NB4 (cell line): Measurements from ENCODE around the gene OBP2A.

ENCODE experiments used
- POLR2A ChIP-seq: IDR thresholded peaks from 2 replicates; pipeline ENCODE4 v1.6.1; 2011; ENCODE audit warnings: mild to moderate bottlenecking; ENCODE audit not compliant: insufficient read length; ENCODE audit errors: extremely low read depth
- TF ChIP-seq, protein P1 (sequence below): IDR thresholded peaks from one replicate; pipeline ENCODE4 v1.5.1; 2012; ENCODE audit warnings: low read depth, low read length

DNA sequence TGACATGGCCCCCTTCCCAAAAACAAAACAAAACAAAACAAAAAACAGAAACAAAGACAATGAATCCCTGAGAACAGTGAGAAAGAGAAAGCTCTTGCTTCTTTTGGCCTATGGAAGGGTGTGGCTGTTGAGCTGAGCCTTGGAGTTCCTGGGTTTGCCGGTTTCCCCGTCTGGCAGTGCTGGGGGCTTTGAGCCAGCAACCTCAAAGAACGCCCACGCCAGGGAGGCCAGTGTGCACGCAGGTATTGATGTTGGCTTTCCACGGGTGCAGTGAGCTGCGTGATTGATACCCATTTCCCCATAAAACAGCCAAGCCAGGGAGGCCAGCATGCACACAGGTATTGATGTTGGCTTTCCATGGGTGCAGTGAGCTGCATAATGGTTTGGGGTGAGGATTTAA, 33.0 kb upstream of the OBP2A start:
- TF ChIP-seq, protein P1, sequence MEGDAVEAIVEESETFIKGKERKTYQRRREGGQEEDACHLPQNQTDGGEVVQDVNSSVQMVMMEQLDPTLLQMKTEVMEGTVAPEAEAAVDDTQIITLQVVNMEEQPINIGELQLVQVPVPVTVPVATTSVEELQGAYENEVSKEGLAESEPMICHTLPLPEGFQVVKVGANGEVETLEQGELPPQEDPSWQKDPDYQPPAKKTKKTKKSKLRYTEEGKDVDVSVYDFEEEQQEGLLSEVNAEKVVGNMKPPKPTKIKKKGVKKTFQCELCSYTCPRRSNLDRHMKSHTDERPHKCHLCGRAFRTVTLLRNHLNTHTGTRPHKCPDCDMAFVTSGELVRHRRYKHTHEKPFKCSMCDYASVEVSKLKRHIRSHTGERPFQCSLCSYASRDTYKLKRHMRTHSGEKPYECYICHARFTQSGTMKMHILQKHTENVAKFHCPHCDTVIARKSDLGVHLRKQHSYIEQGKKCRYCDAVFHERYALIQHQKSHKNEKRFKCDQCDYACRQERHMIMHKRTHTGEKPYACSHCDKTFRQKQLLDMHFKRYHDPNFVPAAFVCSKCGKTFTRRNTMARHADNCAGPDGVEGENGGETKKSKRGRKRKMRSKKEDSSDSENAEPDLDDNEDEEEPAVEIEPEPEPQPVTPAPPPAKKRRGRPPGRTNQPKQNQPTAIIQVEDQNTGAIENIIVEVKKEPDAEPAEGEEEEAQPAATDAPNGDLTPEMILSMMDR: no peak
- TF ChIP-seq POLR2A: no peak
